ENCODE measurements around the gene SENP2.

The SENP2 gene

DNA sequence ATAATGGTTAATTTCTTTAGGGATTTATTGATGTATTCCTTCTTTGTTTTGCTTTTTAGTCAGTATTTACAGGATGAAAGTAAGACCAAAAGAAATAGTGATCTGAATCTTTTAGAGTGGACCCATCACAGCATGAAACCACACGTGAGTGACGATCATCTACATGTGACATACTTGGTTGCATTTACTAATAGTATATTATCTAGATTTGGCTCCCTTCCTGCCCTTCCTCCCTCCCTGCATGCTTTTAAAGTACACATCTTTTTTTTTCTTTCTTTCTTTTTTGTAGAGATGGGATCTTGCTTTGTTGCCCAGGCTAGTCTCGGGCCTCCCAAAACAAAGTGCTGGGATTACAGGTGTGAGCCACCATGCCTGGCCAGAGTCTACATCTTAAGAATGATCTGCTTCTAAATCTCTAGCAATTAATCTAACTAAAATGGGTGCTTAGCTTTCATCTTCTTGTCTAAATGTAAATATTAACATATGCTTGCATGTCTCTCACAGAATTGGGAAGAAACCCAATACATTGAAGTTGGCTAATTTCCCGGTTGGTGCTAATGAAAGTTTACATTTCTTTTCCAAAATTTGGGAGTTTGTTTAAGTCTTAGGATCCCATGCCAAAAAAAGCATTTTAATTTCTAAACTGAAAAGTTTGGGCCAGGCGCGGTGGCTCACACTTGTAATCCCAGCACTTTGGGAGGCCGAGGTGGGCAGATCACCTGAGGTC lies 38.0 kb downstream of the SENP2 start:
- ChIA-PET POLR2A (no interaction called here), CTCF (no interaction called here)
- DNase-seq (ENCODE audit: extremely low spot score) = no peak
- TF ChIP-seq NFRKB (IDR thresholded peaks at IDR 0.05) (no peak), TARDBP (IDR thresholded peaks at IDR 0.05) (no peak), SP1 (IDR thresholded peaks at IDR 0.05) (no peak), ARNT (IDR thresholded peaks at IDR 0.05) (no peak), ZNF384 (IDR thresholded peaks at IDR 0.05) (no peak), FOXA1 (IDR thresholded peaks at IDR 0.05) (no peak), SUZ12 (IDR thresholded peaks at IDR 0.05) (no peak), HDGF (IDR thresholded peaks at IDR 0.05; ENCODE audit: borderline replicate concordance) (no peak), LEF1 (IDR thresholded peaks at IDR 0.05; ENCODE audit: borderline replicate concordance) (no peak), FOXK2 (IDR thresholded peaks at IDR 0.05) (no peak), CTBP1 (IDR thresholded peaks at IDR 0.05; ENCODE audit: borderline replicate concordance) (no peak), ELF4 (IDR thresholded peaks at IDR 0.05) (no peak), FOXM1 (IDR thresholded peaks at IDR 0.05; ENCODE audit: borderline replicate concordance) (no peak), L3MBTL2 (conservative IDR thresholded peaks at IDR 0.05) (no peak), BHLHE40 (IDR thresholded peaks at IDR 0.05; ENCODE audit: borderline replicate concordance) (no peak)
- TF ChIP-seq, protein P1, sequence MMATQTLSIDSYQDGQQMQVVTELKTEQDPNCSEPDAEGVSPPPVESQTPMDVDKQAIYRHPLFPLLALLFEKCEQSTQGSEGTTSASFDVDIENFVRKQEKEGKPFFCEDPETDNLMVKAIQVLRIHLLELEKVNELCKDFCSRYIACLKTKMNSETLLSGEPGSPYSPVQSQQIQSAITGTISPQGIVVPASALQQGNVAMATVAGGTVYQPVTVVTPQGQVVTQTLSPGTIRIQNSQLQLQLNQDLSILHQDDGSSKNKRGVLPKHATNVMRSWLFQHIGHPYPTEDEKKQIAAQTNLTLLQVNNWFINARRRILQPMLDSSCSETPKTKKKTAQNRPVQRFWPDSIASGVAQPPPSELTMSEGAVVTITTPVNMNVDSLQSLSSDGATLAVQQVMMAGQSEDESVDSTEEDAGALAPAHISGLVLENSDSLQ (IDR thresholded peaks at IDR 0.05) = no peak

DNA sequence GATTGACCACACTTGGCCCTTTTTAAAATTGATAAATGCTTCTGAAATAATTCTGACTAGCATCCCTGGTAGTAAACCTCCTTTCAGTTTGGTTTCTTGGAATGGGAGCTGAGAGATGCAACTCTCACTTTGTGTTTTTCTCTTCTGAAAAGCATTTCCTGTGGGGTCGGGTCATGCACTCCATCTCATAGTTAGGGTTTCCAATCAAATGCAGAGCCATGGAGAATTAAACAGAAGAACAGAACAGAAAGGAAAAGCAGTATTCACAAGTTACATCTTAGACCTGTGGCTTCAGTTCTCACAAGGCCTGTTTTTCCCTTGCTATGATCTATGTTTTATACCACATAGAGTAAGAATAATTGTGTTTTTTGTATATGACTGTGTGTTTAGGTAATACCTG lies 39.7 kb downstream of the SENP2 start:
- CTCF ChIA-PET = interaction anchor here (0.6 kb wide), 1 partner anchor 703 kb away, joined by 4 read pairs; no protein-coding TSS in a partner anchor
- TF ChIP-seq HDGF (IDR thresholded peaks at IDR 0.05; ENCODE audit: borderline replicate concordance) (no peak), FOXM1 (IDR thresholded peaks at IDR 0.05; ENCODE audit: borderline replicate concordance) (no peak), SUZ12 (IDR thresholded peaks at IDR 0.05) (no peak), FOXA1 (IDR thresholded peaks at IDR 0.05) (no peak), TARDBP (IDR thresholded peaks at IDR 0.05) (no peak), ELF4 (IDR thresholded peaks at IDR 0.05) (no peak)
- no peak for DNase-seq (ENCODE audit: extremely low spot score)
- POLR2A ChIA-PET = no interaction called here

DNA sequence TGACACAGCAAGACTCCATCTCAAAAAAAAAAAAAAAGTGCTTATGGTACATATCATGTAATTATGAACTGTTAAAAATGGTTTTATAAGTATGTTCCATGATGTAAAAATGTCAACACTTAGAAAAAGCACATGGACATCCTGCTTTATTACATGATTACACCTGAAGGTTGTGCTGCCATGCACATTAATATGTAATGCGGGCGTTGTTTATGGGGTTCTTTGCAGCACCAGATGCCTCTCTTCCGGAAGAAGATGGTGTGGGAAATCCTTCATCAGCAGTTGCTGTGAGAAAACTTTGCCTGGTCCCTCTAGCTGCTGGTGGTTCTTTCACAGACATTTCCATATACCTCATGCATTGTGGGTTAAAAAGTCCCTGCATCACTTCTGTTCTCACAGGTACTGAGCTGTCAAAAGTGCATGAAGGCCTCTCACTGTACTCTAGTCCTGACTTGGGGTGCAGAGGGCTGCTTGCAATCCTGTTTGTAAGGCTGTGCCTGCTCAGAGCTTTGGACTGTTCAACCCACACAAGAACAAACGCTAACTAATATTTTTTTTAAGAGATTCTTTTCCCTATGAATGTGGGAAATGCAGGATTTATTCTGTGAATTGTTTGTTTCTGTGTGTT lies 43.6 kb downstream of the SENP2 start:
- DNase-seq (ENCODE audit: extremely low spot score) = no peak
- ChIA-PET CTCF (no interaction called here), POLR2A (no interaction called here)
- no peak for TF ChIP-seq LEF1 (IDR thresholded peaks at IDR 0.05; ENCODE audit: borderline replicate concordance)
- TF ChIP-seq FOXA1 (IDR thresholded peaks at IDR 0.05) = no peak
- no peak for TF ChIP-seq L3MBTL2 (conservative IDR thresholded peaks at IDR 0.05)
- no peak for TF ChIP-seq FOXM1 (IDR thresholded peaks at IDR 0.05; ENCODE audit: borderline replicate concordance)
- no peak for TF ChIP-seq HDGF (IDR thresholded peaks at IDR 0.05; ENCODE audit: borderline replicate concordance)
- no peak for TF ChIP-seq CTBP1 (IDR thresholded peaks at IDR 0.05; ENCODE audit: borderline replicate concordance)
- no peak for TF ChIP-seq BHLHE40 (IDR thresholded peaks at IDR 0.05; ENCODE audit: borderline replicate concordance)
- TF ChIP-seq ZNF384 (IDR thresholded peaks at IDR 0.05) = no peak
- TF ChIP-seq ARNT (IDR thresholded peaks at IDR 0.05) = no peak
- TF ChIP-seq, protein P1 (IDR thresholded peaks at IDR 0.05) = no peak
- TF ChIP-seq ELF4 (IDR thresholded peaks at IDR 0.05) = no peak
- no peak for TF ChIP-seq FOXK2 (IDR thresholded peaks at IDR 0.05)
- no peak for TF ChIP-seq SP1 (IDR thresholded peaks at IDR 0.05)
- TF ChIP-seq NFRKB (IDR thresholded peaks at IDR 0.05) = no peak
- no peak for TF ChIP-seq SUZ12 (IDR thresholded peaks at IDR 0.05)
- no peak for TF ChIP-seq TARDBP (IDR thresholded peaks at IDR 0.05)

DNA sequence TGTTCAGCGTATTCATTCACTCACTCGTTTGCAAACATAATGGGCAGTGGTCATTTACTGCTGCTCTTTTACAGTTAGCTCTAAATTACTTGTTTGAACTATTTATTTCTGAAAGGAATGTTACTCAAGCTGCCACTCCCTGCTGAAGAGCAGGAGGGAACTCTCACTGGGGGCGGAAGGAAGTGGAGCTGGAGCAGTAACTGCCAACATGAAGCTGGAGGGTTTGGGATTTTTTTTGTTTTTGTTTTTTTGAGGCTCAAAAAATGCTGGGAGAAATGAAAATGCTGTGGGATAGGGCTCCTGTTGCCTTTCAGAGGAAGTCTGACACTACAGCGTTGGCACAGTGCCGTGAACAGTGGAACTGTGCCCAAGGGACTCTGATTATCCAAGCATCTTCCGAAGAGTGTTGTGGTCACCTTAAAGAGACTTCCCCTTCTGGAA lies 44.1 kb downstream of the SENP2 start:
- no peak for DNase-seq (ENCODE audit: extremely low spot score)
- CTCF ChIA-PET = no interaction called here
- no peak for TF ChIP-seq FOXM1 (IDR thresholded peaks at IDR 0.05; ENCODE audit: borderline replicate concordance)
- no peak for TF ChIP-seq L3MBTL2 (conservative IDR thresholded peaks at IDR 0.05)
- TF ChIP-seq ELF4 (IDR thresholded peaks at IDR 0.05) = no peak
- no peak for TF ChIP-seq SUZ12 (IDR thresholded peaks at IDR 0.05)
- TF ChIP-seq TARDBP (IDR thresholded peaks at IDR 0.05) = no peak
- TF ChIP-seq HDGF (IDR thresholded peaks at IDR 0.05; ENCODE audit: borderline replicate concordance) = no peak
- no peak for TF ChIP-seq LEF1 (IDR thresholded peaks at IDR 0.05; ENCODE audit: borderline replicate concordance)
- no peak for TF ChIP-seq NFRKB (IDR thresholded peaks at IDR 0.05)
- no peak for TF ChIP-seq FOXK2 (IDR thresholded peaks at IDR 0.05)
- TF ChIP-seq, protein P1 (IDR thresholded peaks at IDR 0.05) = no peak
- TF ChIP-seq ZNF384 (IDR thresholded peaks at IDR 0.05) = no peak
- no peak for TF ChIP-seq SP1 (IDR thresholded peaks at IDR 0.05)
- no peak for TF ChIP-seq FOXA1 (IDR thresholded peaks at IDR 0.05)
- TF ChIP-seq ARNT (IDR thresholded peaks at IDR 0.05) = no peak
- no peak for TF ChIP-seq BHLHE40 (IDR thresholded peaks at IDR 0.05; ENCODE audit: borderline replicate concordance)
- POLR2A ChIA-PET = no interaction called here

DNA sequence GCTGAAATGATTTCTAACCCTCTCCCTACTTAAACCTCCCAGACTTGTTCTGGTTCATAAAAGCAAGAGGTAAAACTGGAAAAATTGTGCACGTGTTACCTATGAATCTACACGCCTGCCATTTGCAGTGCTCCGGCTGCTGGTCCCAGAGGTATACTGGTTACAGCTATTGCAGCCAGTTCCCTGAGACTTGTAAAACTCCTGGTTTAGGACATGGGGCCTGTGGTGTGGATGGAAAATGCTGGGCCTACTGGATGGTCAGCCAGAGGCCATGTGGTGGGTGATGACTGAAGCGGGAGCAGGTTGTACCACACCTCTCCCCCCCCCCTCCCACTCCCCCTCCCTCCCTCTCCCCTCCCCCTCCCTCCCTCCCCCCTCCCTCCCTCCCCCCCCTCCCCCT lies 45.0 kb downstream of the SENP2 start:
- ChIA-PET CTCF (no interaction called here), POLR2A (no interaction called here)
- no peak for TF ChIP-seq FOXM1 (IDR thresholded peaks at IDR 0.05; ENCODE audit: borderline replicate concordance)
- no peak for TF ChIP-seq L3MBTL2 (conservative IDR thresholded peaks at IDR 0.05)
- no peak for TF ChIP-seq LEF1 (IDR thresholded peaks at IDR 0.05; ENCODE audit: borderline replicate concordance)
- TF ChIP-seq FOXK2 (IDR thresholded peaks at IDR 0.05) = no peak
- TF ChIP-seq HDGF (IDR thresholded peaks at IDR 0.05; ENCODE audit: borderline replicate concordance) = no peak
- TF ChIP-seq TARDBP (IDR thresholded peaks at IDR 0.05) = no peak
- TF ChIP-seq FOXA1 (IDR thresholded peaks at IDR 0.05) = no peak
- TF ChIP-seq ELF4 (IDR thresholded peaks at IDR 0.05) = no peak
- TF ChIP-seq, protein P1 (IDR thresholded peaks at IDR 0.05) = no peak
- no peak for TF ChIP-seq SP1 (IDR thresholded peaks at IDR 0.05)
- no peak for TF ChIP-seq ARNT (IDR thresholded peaks at IDR 0.05)
- TF ChIP-seq BHLHE40 (IDR thresholded peaks at IDR 0.05; ENCODE audit: borderline replicate concordance) = no peak
- no peak for DNase-seq (ENCODE audit: extremely low spot score)
